WTC11 (cell line): ENCODE data around the gene AVEN. TPM values are rescaled to one million over a fixed set of nuclear protein-coding genes. Genes with fewer than 3 reads are reported as not detected.

Experiments used
- ATAC-seq: fragments of 200-7000 bp; cut with Tn5 transposase; 2 replicates; pipeline ENCODE4 v1.10.0; 2021; ENCODE audit warnings: mild to moderate bottlenecking, moderate library complexity
- CTCF ChIA-PET: fragments of 300-600 bp; sonication (Branson Sonifier 250); formaldehyde crosslinking; loops from one replicate; lab custom pipeline; 2021; ENCODE audit warnings: antibody characterized with exemption; lab: Charles Lee
- POLR2A ChIA-PET: fragments of 350-600 bp; sonication (Branson Sonifier 250); formaldehyde crosslinking; loops from one replicate; lab custom pipeline; 2021; ENCODE audit warnings: antibody characterized with exemption; lab: Charles Lee
- DNase-seq: peaks from one replicate; pipeline ENCODE4 v3.0.0; 2021; ENCODE audit warnings: low spot score
- H3K27ac Mint-ChIP-seq: 2 replicates; pipeline ENCODE4 v1.8.0; 2021; ENCODE audit warnings: mixed read lengths
- H3K27me3 Mint-ChIP-seq: 2 replicates; pipeline ENCODE4 v1.8.0; 2021; ENCODE audit warnings: low read depth, mild to moderate bottlenecking, moderate library complexity, mixed read lengths
- H3K36me3 Mint-ChIP-seq: 2 replicates; pipeline ENCODE4 v1.8.0; 2021; ENCODE audit warnings: mixed read lengths
- H3K4me1 Mint-ChIP-seq: 2 replicates; pipeline ENCODE4 v1.8.0; 2022; ENCODE audit warnings: mixed read lengths
- H3K4me3 Mint-ChIP-seq: 2 replicates; pipeline ENCODE4 v1.8.0; 2021; ENCODE audit warnings: mild to moderate bottlenecking, moderate library complexity, mixed read lengths
- H3K9me3 Mint-ChIP-seq: 2 replicates; pipeline ENCODE4 v1.8.0; 2021; ENCODE audit warnings: mixed read lengths
- AR ChIP-seq: fragments of 250-450 bp; sonication (Bioruptor Pico); IDR thresholded peaks from 2 replicates; pipeline ENCODE4 v1.9.0; 2021; ENCODE audit warnings: mild to moderate bottlenecking
- ATF2 ChIP-seq: sonication (generic); formaldehyde crosslinking; IDR thresholded peaks from 2 replicates; pipeline ENCODE4 v1.8.1; 2022; ENCODE audit warnings: low read depth, missing genetic modification reagents, borderline replicate concordance
- E2F4 ChIP-seq: sonication (generic); formaldehyde crosslinking; IDR thresholded peaks from 2 replicates; pipeline ENCODE4 v1.8.1; 2022; ENCODE audit warnings: low read depth, mild to moderate bottlenecking, moderate library complexity, missing genetic modification reagents, borderline replicate concordance
- E2F5 ChIP-seq: sonication (generic); formaldehyde crosslinking; IDR thresholded peaks from 2 replicates; pipeline ENCODE4 v1.8.1; 2022; ENCODE audit warnings: mild to moderate bottlenecking, moderate library complexity, missing genetic modification reagents
- ESRRA ChIP-seq: sonication (generic); formaldehyde crosslinking; IDR thresholded peaks from 2 replicates; pipeline ENCODE4 v1.8.1; 2022; ENCODE audit warnings: mild to moderate bottlenecking, missing genetic modification reagents, borderline replicate concordance
- FOXP4 ChIP-seq: sonication (generic); formaldehyde crosslinking; IDR thresholded peaks from 2 replicates; pipeline ENCODE4 v1.8.0; 2022; ENCODE audit warnings: mild to moderate bottlenecking, missing genetic modification reagents
- HMGA2 ChIP-seq: fragments of 250-450 bp; sonication (Bioruptor Pico); IDR thresholded peaks from 2 replicates; pipeline ENCODE4 v1.4.0; 2021; ENCODE audit warnings: mild to moderate bottlenecking, moderate library complexity
- MLX ChIP-seq: sonication (generic); formaldehyde crosslinking; IDR thresholded peaks from 2 replicates; pipeline ENCODE4 v1.8.1; 2023; ENCODE audit warnings: mild to moderate bottlenecking, missing genetic modification reagents, moderate library complexity
- NFE2L1 ChIP-seq: sonication (generic); formaldehyde crosslinking; IDR thresholded peaks from 2 replicates; pipeline ENCODE4 v1.8.1; 2023; ENCODE audit warnings: missing genetic modification reagents
- SOX15 ChIP-seq: fragments of 250-450 bp; sonication (Bioruptor Pico); IDR thresholded peaks from 2 replicates; pipeline ENCODE4 v1.9.0; 2021; ENCODE audit warnings: mild to moderate bottlenecking
- USF1 ChIP-seq: sonication (generic); formaldehyde crosslinking; IDR thresholded peaks from 2 replicates; pipeline ENCODE4 v1.8.0; 2022; ENCODE audit warnings: mild to moderate bottlenecking, missing genetic modification reagents
- ZBTB43 ChIP-seq: sonication (generic); formaldehyde crosslinking; IDR thresholded peaks from 2 replicates; pipeline ENCODE4 v1.8.1; 2023; ENCODE audit warnings: mild to moderate bottlenecking, missing genetic modification reagents
- ZNF281 ChIP-seq: sonication (generic); formaldehyde crosslinking; IDR thresholded peaks from 2 replicates; pipeline ENCODE4 v1.8.0; 2023; ENCODE audit warnings: mild to moderate bottlenecking, missing genetic modification reagents
- ZNF416 ChIP-seq: fragments of 250-450 bp; sonication (Bioruptor Pico); IDR thresholded peaks from 2 replicates; pipeline ENCODE4 v1.9.0; 2021; ENCODE audit warnings: mild to moderate bottlenecking, inconsistent platforms
- total RNA-seq: library from RNA; stranded (reverse); gene quantifications from 3 replicates; pipeline ENCODE4 v1.2.3, GENCODE V29; 2021

AVEN gene
- total RNA-seq, 1 experiment from 2014 or later = 12.4 TPM

- no peaks in the 10 kb centered on the region; the same call in 1 of the 2 replicates for H3K36me3 Mint-ChIP-seq
- no peak for TF ChIP-seq FOXP4
- TF ChIP-seq E2F4 = no peak
- TF ChIP-seq ATF2 = no peak
- TF ChIP-seq ZBTB43 (CRISPR knock-in tag) = no peak
- no peak for TF ChIP-seq HMGA2
- TF ChIP-seq, all 79 proteins: peak for 0
- no peaks in the 10 kb centered on the region for H3K27me3 Mint-ChIP-seq
- H3K4me1 Mint-ChIP-seq = peaks cover 15% of the 10 kb centered on the region
- no peak for ATAC-seq
- ChIA-PET CTCF (no interaction called here), POLR2A (no interaction called here)
- DNase-seq = no peak
- no peak overlapping the region for H3K27ac Mint-ChIP-seq
- H3K4me3 Mint-ChIP-seq = no peak overlapping the region
- H3K9me3 Mint-ChIP-seq = no peaks in the 10 kb centered on the region
Observed at GRCh38 chr15:34009656-34010055, 29.3 kb downstream of the AVEN start.

- POLR2A ChIA-PET = no interaction called here
- H3K4me3 Mint-ChIP-seq = no peak overlapping the region
- TF ChIP-seq USF1 = no peak
- TF ChIP-seq ZNF281 = no peak
- TF ChIP-seq SOX15 (CRISPR knock-in tag) = no peak
- no peak for TF ChIP-seq MLX (CRISPR knock-in tag)
- no peak for ATAC-seq
- no peak for DNase-seq
- no peaks in the 10 kb centered on the region for H3K9me3 Mint-ChIP-seq
- CTCF ChIA-PET = no interaction called here
- no peaks in the 10 kb centered on the region for H3K27me3 Mint-ChIP-seq
- peaks cover 2% of the 10 kb centered on the region; the same call in 1 of the 2 replicates for H3K36me3 Mint-ChIP-seq
- H3K27ac Mint-ChIP-seq = no peak overlapping the region
- H3K4me1 Mint-ChIP-seq = peaks cover 5% of the 10 kb centered on the region
Observed at GRCh38 chr15:34006381-34006780, 32.6 kb downstream of the AVEN start.

- H3K27ac Mint-ChIP-seq = no peak overlapping the region
- H3K4me3 Mint-ChIP-seq = no peak overlapping the region
- CTCF ChIA-PET = no interaction called here
- H3K36me3 Mint-ChIP-seq = peaks cover 3% of the 10 kb centered on the region; the same call in 1 of the 2 replicates
- no peaks in the 10 kb centered on the region for H3K27me3 Mint-ChIP-seq
- DNase-seq = no peak
- POLR2A ChIA-PET = no interaction called here
- no peak for ATAC-seq
- H3K4me1 Mint-ChIP-seq = peaks cover 3% of the 10 kb centered on the region
- H3K9me3 Mint-ChIP-seq = no peaks in the 10 kb centered on the region; the same call in 1 of the 2 replicates
- TF ChIP-seq E2F5 (CRISPR knock-in tag) = no peak
- no peak for TF ChIP-seq ESRRA (CRISPR knock-in tag)
- no peak for TF ChIP-seq NFE2L1 (CRISPR knock-in tag)
- TF ChIP-seq AR (CRISPR knock-in tag) = no peak
- TF ChIP-seq ZBTB43 (CRISPR knock-in tag) = no peak
- TF ChIP-seq ZNF416 (CRISPR knock-in tag) = no peak
Observed at GRCh38 chr15:34001536-34001935, 37.5 kb downstream of the AVEN start.
